Keratinocyte (primary cell): ENCODE measurements around the gene CFAP157. TPM values are rescaled to one million over a fixed set of nuclear protein-coding genes. Genes with fewer than 3 reads are reported as not detected.
A peak's percentile ranks its signal among the peaks of the same experiment; 100 is the strongest.

Source experiments
- DNase-seq: peaks from one replicate; pipeline ENCODE4 v3.0.0-alpha.2; 2011; ENCODE audit warnings: low read depth, missing footprints, low spot score
- FAIRE-seq: peaks from 2 replicates; lab custom pipeline; 2011; peaks lifted over from hg19 to GRCh38; lab: Jason Lieb, UNC
- H2AFZ ChIP-seq: 2 replicates; pipeline ENCODE4 v1.6.0; 2012; ENCODE audit warnings: low read length, control low read depth, inconsistent platforms; ENCODE audit not compliant: control insufficient read depth
- H3K27ac ChIP-seq: 2 replicates; pipeline ENCODE4 v1.5.1; 2011; ENCODE audit warnings: low read length; ENCODE audit not compliant: control insufficient read depth, insufficient read depth
- H3K27me3 ChIP-seq: 3 replicates; pipeline ENCODE4 v1.6.0; 2011; ENCODE audit warnings: low read length; ENCODE audit not compliant: control insufficient read depth, insufficient read depth; ENCODE audit errors: extremely low read depth
- H3K36me3 ChIP-seq, 2 experiments: 2 replicates in 1 of 2; 3 replicates in 1 of 2; pipeline ENCODE4 v1.5.1; 2011; ENCODE audit warnings: low read length in 2 of 2, mild to moderate bottlenecking in 1 of 2; ENCODE audit not compliant: control insufficient read depth in 2 of 2, insufficient read depth in 2 of 2; ENCODE audit errors: extremely low read depth in 1 of 2
- H3K4me1 ChIP-seq: 3 replicates; pipeline ENCODE4 v1.5.1; 2011; ENCODE audit warnings: low read length; ENCODE audit not compliant: control insufficient read depth, insufficient read depth; ENCODE audit errors: extremely low read depth
- H3K4me2 ChIP-seq: 3 replicates; pipeline ENCODE4 v1.6.0; 2011; ENCODE audit warnings: low read depth, low read length; ENCODE audit not compliant: control insufficient read depth, insufficient read depth; ENCODE audit errors: extremely low read depth
- H3K4me3 ChIP-seq, 3 experiments: fragments of 200-600 bp in 1 of 3; sonication (generic) in 1 of 3; 2 replicates in 2 of 3; 3 replicates in 1 of 3; pipeline ENCODE4 v1.5.1; 2011 to 2016; ENCODE audit warnings: low read length in 3 of 3, mild to moderate bottlenecking in 3 of 3, control low read depth in 2 of 3, inconsistent platforms in 1 of 3, low read depth in 1 of 3, mixed read lengths in 1 of 3, mixed run types in 1 of 3, moderate library complexity in 1 of 3; ENCODE audit not compliant: control insufficient read depth in 2 of 3, insufficient read depth in 2 of 3; ENCODE audit errors: extremely low read depth in 1 of 3
- H3K79me2 ChIP-seq: 2 replicates; pipeline ENCODE4 v1.6.0; 2012; ENCODE audit warnings: low read length; ENCODE audit not compliant: control insufficient read depth, insufficient read depth
- H3K9ac ChIP-seq: 3 replicates; pipeline ENCODE4 v1.6.0; 2011; ENCODE audit warnings: low read length; ENCODE audit not compliant: control insufficient read depth, insufficient read depth; ENCODE audit errors: extremely low read depth
- H3K9me1 ChIP-seq: 3 replicates; pipeline ENCODE4 v1.6.0; 2011; ENCODE audit warnings: low read length; ENCODE audit not compliant: control insufficient read depth, insufficient read depth; ENCODE audit errors: extremely low read depth
- H3K9me3 ChIP-seq: 2 replicates; pipeline ENCODE4 v1.5.1; 2012; ENCODE audit warnings: low read depth, low read length; ENCODE audit not compliant: control insufficient read depth
- H4K20me1 ChIP-seq: 3 replicates; pipeline ENCODE4 v1.6.0; 2011; ENCODE audit warnings: low read length; ENCODE audit not compliant: control insufficient read depth, insufficient read depth; ENCODE audit errors: extremely low read depth
- EZH2 ChIP-seq: IDR thresholded peaks from one replicate; pipeline ENCODE4 v1.6.1; 2012; ENCODE audit warnings: inconsistent platforms, mild to moderate bottlenecking, low read length, moderate library complexity
- dilution Hi-C: fragments of 300-500 bp; cut with MboI; formaldehyde crosslinking; loops from one replicate; pipeline ENCODE4 v1.7.0; 2020; ENCODE audit warnings: low sequenced_read_pairs; ENCODE audit not compliant: extremely low pct_ligation_motif_present
- polyA plus RNA-seq, 5 experiments: library from polyadenylated mRNA; depleted of rRNA in 3 of 5; stranded (reverse) in 3 of 5; stranded (forward) in 1 of 5; unstranded in 1 of 5; fragments of >200 nt; gene quantifications; 1 replicate in 1 of 5; 2 replicates in 3 of 5; 3 replicates in 1 of 5; pipeline versions ENCODE4 v1.2.1 to v1.2.3, GENCODE V29; 2011 to 2012; ENCODE audit warnings: missing spikeins in 2 of 5, low read depth in 1 of 5, low replicate concordance in 1 of 5
- TF ChIP-seq, protein P1 (sequence below), 3 experiments: IDR thresholded peaks in 1 of 3; conservative IDR thresholded peaks in 1 of 3; optimal IDR thresholded peaks in 1 of 3; 2 replicates in 2 of 3; 3 replicates in 1 of 3; pipeline versions ENCODE3 to v1.5.1; 2011; ENCODE audit warnings: low read length in 3 of 3, mild to moderate bottlenecking in 3 of 3, moderate library complexity in 2 of 3, control low read depth in 1 of 3, inconsistent platforms in 1 of 3; ENCODE audit not compliant: insufficient read depth in 2 of 3; ENCODE audit errors: extremely low read depth in 1 of 3

The CFAP157 gene
- polyA plus RNA-seq, 1 donor (not counting 4 experiments of a cell fraction or from before 2014, with no cell fraction given) = not detected

DNA sequence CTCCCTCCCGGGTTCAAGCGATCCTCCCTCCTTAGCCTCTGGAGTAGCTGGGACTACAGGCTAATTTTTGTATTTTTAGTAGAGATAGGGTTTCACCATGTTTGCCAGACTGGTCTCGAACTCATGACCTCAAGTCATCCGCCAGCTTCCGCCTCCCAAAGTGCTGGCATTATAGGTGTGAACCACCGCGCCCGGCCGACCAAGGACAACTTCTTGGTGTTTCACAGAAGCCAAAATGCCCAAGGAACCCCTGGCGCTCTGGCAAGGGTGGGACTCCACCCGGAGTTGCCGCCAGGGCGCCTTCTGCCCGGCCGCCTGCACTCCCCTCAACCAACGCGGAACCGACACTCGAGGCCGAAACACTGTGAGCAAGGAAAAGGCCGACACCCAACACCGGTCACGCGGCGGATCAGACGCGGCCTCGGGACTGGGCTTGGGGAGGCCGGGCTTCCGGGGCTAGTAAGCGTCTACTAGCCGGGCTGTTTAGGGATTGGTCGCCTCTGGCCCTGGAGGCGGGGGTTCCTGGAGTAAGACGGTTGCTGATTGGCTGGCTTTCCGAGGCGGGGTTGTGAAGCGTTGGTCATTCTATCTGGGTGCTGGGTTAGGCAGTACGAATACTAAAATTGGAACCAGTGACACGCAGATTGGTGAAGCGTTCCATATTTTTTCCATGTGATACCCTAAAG is 7.7 kb upstream of the CFAP157 start:
- Histone ChIP-seq H3K36me3 (no peaks in the 10 kb centered on the region), H3K4me3 (peak overlapping the region; percentile 18 to 54 (median 30)), H3K27me3 (no peaks in the 10 kb centered on the region), H3K9ac (peak overlapping the region; percentile 70), H3K9me3 (no peaks in the 10 kb centered on the region), H3K27ac (peak overlapping the region; percentile 15), H3K4me2 (peak overlapping the region; percentile 68), H3K9me1 (no peaks in the 10 kb centered on the region), H2AFZ (peak overlapping the region; percentile 91), H3K79me2 (no peaks in the 10 kb centered on the region), H4K20me1 (no peaks in the 10 kb centered on the region), H3K4me1 (peaks cover 4% of the 10 kb centered on the region)
- dilution Hi-C loops = no loop called here
- FAIRE-seq = peak; percentile 69
- peak; percentile 87 for DNase-seq
- no peak for TF ChIP-seq EZH2
- TF ChIP-seq, protein P1, sequence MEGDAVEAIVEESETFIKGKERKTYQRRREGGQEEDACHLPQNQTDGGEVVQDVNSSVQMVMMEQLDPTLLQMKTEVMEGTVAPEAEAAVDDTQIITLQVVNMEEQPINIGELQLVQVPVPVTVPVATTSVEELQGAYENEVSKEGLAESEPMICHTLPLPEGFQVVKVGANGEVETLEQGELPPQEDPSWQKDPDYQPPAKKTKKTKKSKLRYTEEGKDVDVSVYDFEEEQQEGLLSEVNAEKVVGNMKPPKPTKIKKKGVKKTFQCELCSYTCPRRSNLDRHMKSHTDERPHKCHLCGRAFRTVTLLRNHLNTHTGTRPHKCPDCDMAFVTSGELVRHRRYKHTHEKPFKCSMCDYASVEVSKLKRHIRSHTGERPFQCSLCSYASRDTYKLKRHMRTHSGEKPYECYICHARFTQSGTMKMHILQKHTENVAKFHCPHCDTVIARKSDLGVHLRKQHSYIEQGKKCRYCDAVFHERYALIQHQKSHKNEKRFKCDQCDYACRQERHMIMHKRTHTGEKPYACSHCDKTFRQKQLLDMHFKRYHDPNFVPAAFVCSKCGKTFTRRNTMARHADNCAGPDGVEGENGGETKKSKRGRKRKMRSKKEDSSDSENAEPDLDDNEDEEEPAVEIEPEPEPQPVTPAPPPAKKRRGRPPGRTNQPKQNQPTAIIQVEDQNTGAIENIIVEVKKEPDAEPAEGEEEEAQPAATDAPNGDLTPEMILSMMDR (optimal IDR thresholded peaks at IDR 0.05 in 1 of 3, IDR thresholded peaks at IDR 0.05 in 1 of 3, conservative IDR thresholded peaks at IDR 0.05 in 1 of 3; ENCODE audit: extremely low read depth in 1 of 3, insufficient read depth in 2 of 3, low read length in 3 of 3) = peak in 1 of 3 experiments; percentile 3

DNA sequence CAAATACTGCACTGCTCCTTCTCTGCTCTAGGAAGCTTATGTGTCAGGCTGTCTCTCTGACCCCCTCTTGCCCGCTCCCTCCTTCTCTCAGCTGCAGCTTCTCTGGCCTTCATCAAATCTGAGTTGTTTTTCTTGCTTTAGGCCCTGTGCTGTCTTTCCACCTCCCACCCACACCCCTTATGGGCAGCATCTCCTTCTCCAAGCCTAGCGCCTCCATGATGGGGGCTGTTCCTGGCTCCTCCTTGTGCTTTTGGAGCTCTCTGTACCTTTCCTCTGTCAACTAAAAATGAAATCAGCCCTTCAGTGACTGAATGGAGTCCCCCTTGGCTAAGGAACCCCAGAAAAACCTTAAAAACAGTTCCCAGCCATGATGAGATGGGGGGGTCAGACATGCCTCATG is 6.6 kb upstream of the CFAP157 start:
- Histone ChIP-seq H4K20me1 (no peaks in the 10 kb centered on the region), H3K4me3 (no peak overlapping the region), H3K4me1 (peaks cover 4% of the 10 kb centered on the region), H3K27ac (no peak overlapping the region), H2AFZ (no peak overlapping the region), H3K27me3 (no peaks in the 10 kb centered on the region), H3K79me2 (no peaks in the 10 kb centered on the region), H3K9me3 (no peaks in the 10 kb centered on the region), H3K9me1 (no peaks in the 10 kb centered on the region), H3K9ac (no peak overlapping the region), H3K36me3 (no peaks in the 10 kb centered on the region), H3K4me2 (no peak overlapping the region)
- FAIRE-seq (no peak), DNase-seq (no peak)
- TF ChIP-seq EZH2 = no peak
- TF ChIP-seq, protein P1 (optimal IDR thresholded peaks at IDR 0.05 in 1 of 3, IDR thresholded peaks at IDR 0.05 in 1 of 3, conservative IDR thresholded peaks at IDR 0.05 in 1 of 3; ENCODE audit: extremely low read depth in 1 of 3, insufficient read depth in 2 of 3, low read length in 3 of 3) = no peak
- dilution Hi-C loops = no loop called here
